Measurements from ENCODE around the gene ACP6. TPM values are rescaled to one million over a fixed set of nuclear protein-coding genes. Genes with fewer than 3 reads are reported as not detected.

Gene ACP6
- total RNA-seq, 1 donor from 2014 or later: 10.5 TPM

- peak; percentile 52 for TF ChIP-seq CTCF (IDR thresholded peaks at IDR 0.05)
- no peak overlapping the region for H3K4me3 Mint-ChIP-seq
- H3K27ac Mint-ChIP-seq: no peak overlapping the region
- peaks cover 2% of the 10 kb centered on the region for H3K4me1 Mint-ChIP-seq
- DNase-seq (peak; percentile 42), ATAC-seq (ENCODE audit: low read depth) (peak; percentile 96)
- H3K27me3 Mint-ChIP-seq: no peaks in the 10 kb centered on the region
- peaks cover 5% of the 10 kb centered on the region for H3K36me3 Mint-ChIP-seq (ENCODE audit: low read depth)
- CTCF ChIA-PET: interaction anchor here (0.8 to 1.5 kb wide), 7 partner anchors 8 to 252 kb away, joined by 3 to 7 read pairs (median 3); no protein-coding TSS in a partner anchor
- no peaks in the 10 kb centered on the region for H3K9me3 Mint-ChIP-seq
- intact Hi-C loops (cut with micrococcal nuclease): loop anchor here (1.0 to 5.0 kb wide), 2 partner anchors 252 to 368 kb away; no protein-coding TSS in a partner anchor
- POLR2A ChIA-PET: no interaction called here
Measured at GRCh38 chr1:147640553-147641165, 29.7 kb downstream of the ACP6 start.

GRCh38 chr1:147636314-147636713, 34.0 kb downstream of the ACP6 start:
- POLR2A ChIA-PET: no interaction called here
- CTCF ChIA-PET: interaction anchor here (1.2 kb wide), 1 partner anchor 9 kb away, joined by 4 read pairs; no protein-coding TSS in a partner anchor
- no peaks in the 10 kb centered on the region for H3K27me3 Mint-ChIP-seq
- H3K9me3 Mint-ChIP-seq: no peaks in the 10 kb centered on the region
- no peak overlapping the region for H3K4me3 Mint-ChIP-seq
- no peak for DNase-seq
- H3K4me1 Mint-ChIP-seq: peaks cover 2% of the 10 kb centered on the region
- no peak for TF ChIP-seq CTCF (IDR thresholded peaks at IDR 0.05)
- no peak for ATAC-seq (ENCODE audit: low read depth)
- no peak overlapping the region for H3K27ac Mint-ChIP-seq
- H3K36me3 Mint-ChIP-seq (ENCODE audit: low read depth): no peaks in the 10 kb centered on the region
- intact Hi-C loops (cut with micrococcal nuclease): no loop called here

DNA sequence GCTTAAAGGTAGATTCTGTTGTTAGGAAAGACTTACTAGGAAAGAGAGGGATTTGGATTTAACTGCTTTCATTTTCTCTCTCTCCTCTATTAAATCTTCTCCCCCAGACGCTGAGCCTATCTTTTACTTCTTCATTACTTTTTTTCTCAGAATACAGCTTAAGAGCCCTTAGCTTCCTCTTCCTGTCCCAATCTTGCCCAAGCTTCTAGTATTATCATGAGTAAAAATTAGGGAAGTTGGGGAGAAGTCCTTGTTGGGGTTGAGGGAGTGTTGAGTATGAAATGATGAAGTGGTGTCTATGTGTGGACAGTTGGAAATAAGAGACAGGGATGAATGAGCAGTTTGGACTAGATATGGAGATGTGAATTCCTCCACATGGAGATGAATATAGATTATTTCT, 35.0 kb downstream of the ACP6 start:
- Mint-ChIP-seq H3K4me1 (no peaks in the 10 kb centered on the region), H3K27ac (no peak overlapping the region), H3K9me3 (no peaks in the 10 kb centered on the region), H3K27me3 (no peaks in the 10 kb centered on the region), H3K4me3 (no peak overlapping the region), H3K36me3 (ENCODE audit: low read depth) (no peaks in the 10 kb centered on the region)
- intact Hi-C loops (cut with micrococcal nuclease): no loop called here
- TF ChIP-seq CTCF (IDR thresholded peaks at IDR 0.05): no peak
- ChIA-PET CTCF (interaction anchor here (0.8 kb wide), 1 partner anchor 141 kb away, joined by 3 read pairs; no protein-coding TSS in a partner anchor), POLR2A (no interaction called here)
- ATAC-seq (ENCODE audit: low read depth) (no peak), DNase-seq (no peak)

- intact Hi-C loops (cut with micrococcal nuclease): no loop called here
- TF ChIP-seq CTCF (IDR thresholded peaks at IDR 0.05): no peak
- ATAC-seq (ENCODE audit: low read depth): no peak
- Mint-ChIP-seq H3K36me3 (ENCODE audit: low read depth) (no peaks in the 10 kb centered on the region), H3K4me1 (no peaks in the 10 kb centered on the region), H3K27ac (no peak overlapping the region), H3K4me3 (no peak overlapping the region), H3K9me3 (no peaks in the 10 kb centered on the region), H3K27me3 (no peaks in the 10 kb centered on the region)
- CTCF ChIA-PET: interaction anchor here (0.8 kb wide), 1 partner anchor 141 kb away, joined by 3 read pairs; no protein-coding TSS in a partner anchor
- POLR2A ChIA-PET: no interaction called here
- DNase-seq: no peak
Measured at GRCh38 chr1:147634645-147635044, 35.7 kb downstream of the ACP6 start.

GRCh38 chr1:147633759-147634158, 36.6 kb downstream of the ACP6 start:
- ChIA-PET CTCF (no interaction called here), POLR2A (no interaction called here)

More at GRCh38 chr1:147633759-147634158, 36.6 kb downstream of the ACP6 start:
- DNase-seq (no peak), ATAC-seq (ENCODE audit: low read depth) (no peak)
- intact Hi-C loops (cut with micrococcal nuclease): no loop called here
- Mint-ChIP-seq H3K9me3 (no peaks in the 10 kb centered on the region), H3K27me3 (no peaks in the 10 kb centered on the region), H3K4me1 (no peaks in the 10 kb centered on the region), H3K27ac (no peak overlapping the region), H3K4me3 (no peak overlapping the region), H3K36me3 (ENCODE audit: low read depth) (no peaks in the 10 kb centered on the region)
- no peak for TF ChIP-seq CTCF (IDR thresholded peaks at IDR 0.05)

All from activated B cell treated with CpG ODN at 0.5 μM for 24 hours (primary cell).